ENCODE data around the gene KIAA1586.

- TF ChIP-seq CTCF (IDR thresholded peaks at IDR 0.05; ENCODE audit: poor library complexity) (no peak), EZH2 (IDR thresholded peaks at IDR 0.05; ENCODE audit: borderline replicate concordance) (no peak)
Measured at GRCh38 chr6:57063847-57064246, 17.4 kb downstream of the KIAA1586 start.
